ENCODE results near the gene PDE4D.

PDE4D gene

GRCh38 chr5:59348189-59348588 lies 545.3 kb downstream of the PDE4D start:
- Histone ChIP-seq H3K36me3 (replicated peaks in 1 of 2; ENCODE audit: control insufficient read depth in 2 of 2, insufficient read depth in 2 of 2, low read length in 2 of 2) (no peaks in the 10 kb centered on the region), H3K4me3 (ENCODE audit: low read length in 2 of 2) (no peak overlapping the region), H2AK5ac (ENCODE audit: low read depth, low read length) (no peak overlapping the region), H3K23ac (ENCODE audit: low read depth, low read length, poor library complexity) (no peak overlapping the region), H4K8ac (ENCODE audit: low read depth, low read length) (no peak overlapping the region), H2BK12ac (ENCODE audit: low read length) (no peak overlapping the region), H2BK5ac (ENCODE audit: low read length) (no peak overlapping the region), H3K9ac (ENCODE audit: low read depth, low read length, poor library complexity) (no peak overlapping the region), H3K18ac (ENCODE audit: low read length) (no peak overlapping the region), H3K4me2 (ENCODE audit: insufficient read depth, low read length, poor library complexity, severe bottlenecking) (no peak overlapping the region), H3K27ac (replicated peaks; ENCODE audit: low read length) (no peak overlapping the region), H2BK120ac (ENCODE audit: low read depth, low read length) (no peak overlapping the region), H3K9me3 (replicated peaks in 1 of 2; ENCODE audit: control insufficient read depth in 2 of 2, insufficient read depth in 1 of 2, low read depth in 1 of 2, low read length in 2 of 2) (no peaks in the 10 kb centered on the region), H3K79me1 (ENCODE audit: low read depth, low read length) (no peaks in the 10 kb centered on the region), H3K14ac (ENCODE audit: low read length) (no peak overlapping the region), H3K4me1 (ENCODE audit: control insufficient read depth in 2 of 2, insufficient read depth in 1 of 2, low read depth in 1 of 2, low read length in 2 of 2) (no peaks in the 10 kb centered on the region), H3K27me3 (ENCODE audit: control insufficient read depth in 3 of 3, insufficient read depth in 3 of 3, low read depth in 1 of 3, low read length in 3 of 3) (no peaks in the 10 kb centered on the region), H4K91ac (ENCODE audit: low read depth, low read length, poor library complexity) (no peak overlapping the region), H2AFZ (ENCODE audit: low read length) (no peak overlapping the region), H3K4ac (ENCODE audit: low read length) (no peak overlapping the region), H2BK15ac (ENCODE audit: low read length) (no peak overlapping the region)
- DNase-seq (ENCODE audit: low spot score) = no peak

- H2BK5ac ChIP-seq (ENCODE audit: low read length) = no peak overlapping the region
- H3K4me1 ChIP-seq (ENCODE audit: control insufficient read depth in 2 of 2, insufficient read depth in 1 of 2, low read depth in 1 of 2, low read length in 2 of 2) = no peaks in the 10 kb centered on the region
- H3K18ac ChIP-seq (ENCODE audit: low read length) = no peak overlapping the region
- no peak overlapping the region for H3K4me2 ChIP-seq (ENCODE audit: insufficient read depth, low read length, poor library complexity, severe bottlenecking)
- no peak overlapping the region for H3K9ac ChIP-seq (ENCODE audit: low read depth, low read length, poor library complexity)
- H2BK15ac ChIP-seq (ENCODE audit: low read length) = no peak overlapping the region
- no peak overlapping the region for H3K4ac ChIP-seq (ENCODE audit: low read length)
- H2AFZ ChIP-seq (ENCODE audit: low read length) = no peak overlapping the region
- H3K27ac ChIP-seq (replicated peaks; ENCODE audit: low read length) = no peak overlapping the region
- H3K27me3 ChIP-seq (ENCODE audit: control insufficient read depth in 3 of 3, insufficient read depth in 3 of 3, low read depth in 1 of 3, low read length in 3 of 3) = no peaks in the 10 kb centered on the region
- no peaks in the 10 kb centered on the region for H3K79me1 ChIP-seq (ENCODE audit: low read depth, low read length)
- H3K23ac ChIP-seq (ENCODE audit: low read depth, low read length, poor library complexity) = no peak overlapping the region
- no peak overlapping the region for H4K8ac ChIP-seq (ENCODE audit: low read depth, low read length)
- no peak overlapping the region for H2BK120ac ChIP-seq (ENCODE audit: low read depth, low read length)
- no peak overlapping the region for H3K14ac ChIP-seq (ENCODE audit: low read length)
- no peaks in the 10 kb centered on the region for H3K36me3 ChIP-seq (replicated peaks in 1 of 2; ENCODE audit: control insufficient read depth in 2 of 2, insufficient read depth in 2 of 2, low read length in 2 of 2)
- no peaks in the 10 kb centered on the region for H3K9me3 ChIP-seq (replicated peaks in 1 of 2; ENCODE audit: control insufficient read depth in 2 of 2, insufficient read depth in 1 of 2, low read depth in 1 of 2, low read length in 2 of 2)
- no peak for DNase-seq (ENCODE audit: low spot score)
- H2BK12ac ChIP-seq (ENCODE audit: low read length) = no peak overlapping the region
- no peak overlapping the region for H2AK5ac ChIP-seq (ENCODE audit: low read depth, low read length)
- no CpG with 5 or more reads among the region's 1 CpG for WGBS, 2 donors (ENCODE audit: extremely low coverage in 2 of 2, insufficient read length in 2 of 2, insufficient replicate concordance in 1 of 2)
- no peak overlapping the region for H4K91ac ChIP-seq (ENCODE audit: low read depth, low read length, poor library complexity)
- no peak overlapping the region for H3K4me3 ChIP-seq (ENCODE audit: low read length in 2 of 2)
These were observed 546.5 kb downstream of the PDE4D start for GRCh38 chr5:59346982-59347381.

GRCh38 chr5:59346514-59346913 lies 547.0 kb downstream of the PDE4D start:
- Histone ChIP-seq H3K18ac (ENCODE audit: low read length) (no peak overlapping the region), H2AK5ac (ENCODE audit: low read depth, low read length) (no peak overlapping the region), H2BK120ac (ENCODE audit: low read depth, low read length) (no peak overlapping the region), H2BK12ac (ENCODE audit: low read length) (no peak overlapping the region), H3K4ac (ENCODE audit: low read length) (no peak overlapping the region), H3K9ac (ENCODE audit: low read depth, low read length, poor library complexity) (no peak overlapping the region), H2BK15ac (ENCODE audit: low read length) (no peak overlapping the region), H3K27ac (replicated peaks; ENCODE audit: low read length) (no peak overlapping the region), H3K79me1 (ENCODE audit: low read depth, low read length) (no peaks in the 10 kb centered on the region), H3K23ac (ENCODE audit: low read depth, low read length, poor library complexity) (no peak overlapping the region), H4K91ac (ENCODE audit: low read depth, low read length, poor library complexity) (no peak overlapping the region), H3K4me2 (ENCODE audit: insufficient read depth, low read length, poor library complexity, severe bottlenecking) (no peak overlapping the region), H4K8ac (ENCODE audit: low read depth, low read length) (no peak overlapping the region), H3K4me1 (ENCODE audit: control insufficient read depth in 2 of 2, insufficient read depth in 1 of 2, low read depth in 1 of 2, low read length in 2 of 2) (no peaks in the 10 kb centered on the region), H3K9me3 (replicated peaks in 1 of 2; ENCODE audit: control insufficient read depth in 2 of 2, insufficient read depth in 1 of 2, low read depth in 1 of 2, low read length in 2 of 2) (no peaks in the 10 kb centered on the region), H3K14ac (ENCODE audit: low read length) (no peak overlapping the region), H3K4me3 (ENCODE audit: low read length in 2 of 2) (no peak overlapping the region), H2BK5ac (ENCODE audit: low read length) (no peak overlapping the region), H2AFZ (ENCODE audit: low read length) (no peak overlapping the region), H3K36me3 (replicated peaks in 1 of 2; ENCODE audit: control insufficient read depth in 2 of 2, insufficient read depth in 2 of 2, low read length in 2 of 2) (no peaks in the 10 kb centered on the region), H3K27me3 (ENCODE audit: control insufficient read depth in 3 of 3, insufficient read depth in 3 of 3, low read depth in 1 of 3, low read length in 3 of 3) (no peaks in the 10 kb centered on the region)
- no peak for DNase-seq (ENCODE audit: low spot score)
- WGBS, 2 donors (ENCODE audit: extremely low coverage in 2 of 2, insufficient read length in 2 of 2, insufficient replicate concordance in 1 of 2) = no CpG with 5 or more reads among the region's 7 CpGs

- Histone ChIP-seq H2AFZ (ENCODE audit: low read length) (no peak overlapping the region), H3K4ac (ENCODE audit: low read length) (no peak overlapping the region), H3K18ac (ENCODE audit: low read length) (no peak overlapping the region), H2BK5ac (ENCODE audit: low read length) (no peak overlapping the region), H3K23ac (ENCODE audit: low read depth, low read length, poor library complexity) (no peak overlapping the region), H3K27me3 (ENCODE audit: control insufficient read depth in 3 of 3, insufficient read depth in 3 of 3, low read depth in 1 of 3, low read length in 3 of 3) (no peaks in the 10 kb centered on the region), H2BK120ac (ENCODE audit: low read depth, low read length) (no peak overlapping the region), H3K14ac (ENCODE audit: low read length) (no peak overlapping the region), H3K36me3 (replicated peaks in 1 of 2; ENCODE audit: control insufficient read depth in 2 of 2, insufficient read depth in 2 of 2, low read length in 2 of 2) (no peaks in the 10 kb centered on the region), H3K9me3 (replicated peaks in 1 of 2; ENCODE audit: control insufficient read depth in 2 of 2, insufficient read depth in 1 of 2, low read depth in 1 of 2, low read length in 2 of 2) (no peaks in the 10 kb centered on the region), H3K9ac (ENCODE audit: low read depth, low read length, poor library complexity) (no peak overlapping the region), H4K91ac (ENCODE audit: low read depth, low read length, poor library complexity) (no peak overlapping the region), H2BK12ac (ENCODE audit: low read length) (no peak overlapping the region), H3K79me1 (ENCODE audit: low read depth, low read length) (no peaks in the 10 kb centered on the region), H4K8ac (ENCODE audit: low read depth, low read length) (no peak overlapping the region), H3K4me2 (ENCODE audit: insufficient read depth, low read length, poor library complexity, severe bottlenecking) (no peak overlapping the region), H2AK5ac (ENCODE audit: low read depth, low read length) (no peak overlapping the region), H3K4me1 (ENCODE audit: control insufficient read depth in 2 of 2, insufficient read depth in 1 of 2, low read depth in 1 of 2, low read length in 2 of 2) (peaks cover 2 to 6% of the 10 kb centered on the region in 2 donors), H3K4me3 (ENCODE audit: low read length in 2 of 2) (no peak overlapping the region), H3K27ac (replicated peaks; ENCODE audit: low read length) (no peak overlapping the region), H2BK15ac (ENCODE audit: low read length) (no peak overlapping the region)
- DNase-seq (ENCODE audit: low spot score) = no peak
- WGBS, 2 donors (ENCODE audit: extremely low coverage in 2 of 2, insufficient read length in 2 of 2, insufficient replicate concordance in 1 of 2) = no CpG with 5 or more reads among the region's 3 CpGs
These were observed 551.3 kb downstream of the PDE4D start for GRCh38 chr5:59342181-59342580.
